GM23338 (cell line): Measurements from ENCODE around the gene TNFSF8.

Experiments used
- CREB1 ChIP-seq: fragments of 250-450 bp; sonication (Bioruptor Pico); IDR thresholded peaks from 2 replicates; pipeline ENCODE4 v1.5.0; 2020; ENCODE audit warnings: low read depth, mild to moderate bottlenecking, moderate library complexity
- CTCF ChIP-seq, 2 experiments: fragments of 200-600 bp in 1 of 2; sonication (generic) in 1 of 2; conservative IDR thresholded peaks; 2 replicates each; pipeline versions ENCODE4 v1.5.1 to v1.6.1; 2016 to 2017; ENCODE audit warnings: antibody characterized with exemption in 2 of 2, low read depth in 2 of 2, mild to moderate bottlenecking in 2 of 2, moderate library complexity in 1 of 2
- ETS1 ChIP-seq: IDR thresholded peaks from 2 replicates; pipeline ENCODE4 v1.6.1; 2016; ENCODE audit warnings: antibody characterized with exemption
- EZH2 ChIP-seq: fragments of 200-600 bp; sonication (generic); IDR thresholded peaks from one replicate; pipeline ENCODE4 v1.8.0; 2017; ENCODE audit warnings: antibody characterized with exemption, mild to moderate bottlenecking, low read depth; ENCODE audit not compliant: unreplicated experiment
- EZH2phosphoT487 ChIP-seq: fragments of 200-600 bp; sonication (generic); IDR thresholded peaks from one replicate; pipeline ENCODE4 v1.8.1; 2018; ENCODE audit warnings: antibody characterized with exemption; ENCODE audit not compliant: unreplicated experiment
- JUNB ChIP-seq: IDR thresholded peaks from one replicate; pipeline ENCODE4 v1.6.1; 2016; ENCODE audit warnings: antibody characterized with exemption; ENCODE audit not compliant: unreplicated experiment
- POLR2AphosphoS5 ChIP-seq: IDR thresholded peaks from 2 replicates; pipeline ENCODE4 v1.6.1; 2016; ENCODE audit warnings: antibody characterized with exemption, low read depth
- REST ChIP-seq: IDR thresholded peaks from one replicate; pipeline ENCODE4 v1.6.1; 2018; ENCODE audit warnings: antibody characterized with exemption; ENCODE audit not compliant: unreplicated experiment

- TF ChIP-seq CTCF (conservative IDR thresholded peaks at IDR 0.05; ENCODE audit: low read depth in 2 of 2) = no peak
- TF ChIP-seq EZH2 = no peak
- no peak for TF ChIP-seq CREB1 (CRISPR knock-in tag)
- no peak for TF ChIP-seq POLR2AphosphoS5
- no peak for TF ChIP-seq ETS1
- TF ChIP-seq EZH2phosphoT487 = no peak
- no peak for TF ChIP-seq JUNB
- no peak for TF ChIP-seq REST
Measured at GRCh38 chr9:114938687-114939575, 8.5 kb upstream of the TNFSF8 start.
